Ascending aorta (tissue), 2 donors: ENCODE measurements around the gene TMEM267. TPM values are rescaled to one million over a fixed set of nuclear protein-coding genes. Genes with fewer than 3 reads are reported as not detected.

ENCODE experiments used
- DNase-seq, 2 donors: peaks; one replicate each; pipeline ENCODE4 v3.0.0-alpha.2; 2019; ENCODE audit warnings: low spot score in 2 of 2
- H3K27ac ChIP-seq, 2 donors: fragments of 200-600 bp; sonication (generic); one replicate each; pipeline ENCODE4 v1.5.1; 2016 to 2017; ENCODE audit warnings: mild to moderate bottlenecking in 1 of 2
- H3K27me3 ChIP-seq: fragments of 200-600 bp; sonication (generic); one replicate; pipeline ENCODE4 v1.5.1; 2017
- H3K36me3 ChIP-seq, 2 donors: fragments of 200-600 bp; sonication (generic); one replicate each; pipeline ENCODE4 v1.5.1; 2016
- H3K4me1 ChIP-seq, 2 donors: fragments of 200-600 bp; sonication (generic); one replicate each; pipeline ENCODE4 v1.5.1; 2016 to 2017; ENCODE audit warnings: mild to moderate bottlenecking in 1 of 2
- H3K4me3 ChIP-seq, 2 donors: fragments of 200-600 bp; sonication (generic); one replicate each; pipeline ENCODE4 v1.5.1; 2016 to 2017; ENCODE audit warnings: mild to moderate bottlenecking in 1 of 2
- H3K9me3 ChIP-seq, 2 donors: fragments of 200-600 bp; sonication (generic); one replicate each; pipeline ENCODE4 v1.5.1; 2016
- intact Hi-C: fragments of 100-400 bp; cut with DNase I; formaldehyde crosslinking; loops from one replicate; pipeline ENCODE4 v1.15.1; 2023
- total RNA-seq: library from RNA; depleted of rRNA; stranded (reverse); fragments of >200 nt; gene quantifications from one replicate; pipeline ENCODE4 v1.1.0, GENCODE V29; 2016
- TF ChIP-seq, protein P1 (sequence below), 3 experiments: fragments of 200-600 bp in 2 of 3; fragments of 450-650 bp in 1 of 3; sonication (generic) in 2 of 3; IDR thresholded peaks; one replicate each; pipeline ENCODE4 v1.5.1; 2016 to 2019; ENCODE audit warnings: antibody characterized with exemption in 3 of 3, mild to moderate bottlenecking in 1 of 3, moderate library complexity in 1 of 3

TMEM267 gene
- total RNA-seq, 1 donor from 2014 or later: 3.7 TPM

DNA sequence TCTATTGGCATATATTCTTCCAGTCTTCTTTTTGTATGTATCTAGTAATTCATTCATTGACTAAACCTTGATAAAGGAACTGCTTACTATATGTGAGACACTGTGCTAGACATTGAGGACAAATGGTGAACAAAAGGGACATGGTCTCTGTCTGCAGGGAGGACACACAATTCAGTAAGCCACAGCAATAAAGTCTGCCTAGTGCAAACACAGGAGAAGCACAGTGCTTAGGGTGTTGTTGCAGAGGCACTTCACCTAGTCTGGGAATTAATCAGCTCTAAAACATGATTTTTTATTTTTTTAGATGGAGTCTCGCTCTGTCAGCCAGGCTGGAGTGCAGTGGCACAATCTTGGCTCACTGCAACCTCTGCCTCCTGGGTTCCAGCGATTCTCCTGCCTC is 65.1 kb downstream of the TMEM267 start:
- no peaks in the 10 kb centered on the region for H3K36me3 ChIP-seq
- intact Hi-C loops: no loop called here
- H3K4me3 ChIP-seq: no peak overlapping the region
- H3K4me1 ChIP-seq: no peaks in the 10 kb centered on the region
- H3K9me3 ChIP-seq: no peaks in the 10 kb centered on the region
- H3K27me3 ChIP-seq: no peaks in the 10 kb centered on the region
- TF ChIP-seq, protein P1, sequence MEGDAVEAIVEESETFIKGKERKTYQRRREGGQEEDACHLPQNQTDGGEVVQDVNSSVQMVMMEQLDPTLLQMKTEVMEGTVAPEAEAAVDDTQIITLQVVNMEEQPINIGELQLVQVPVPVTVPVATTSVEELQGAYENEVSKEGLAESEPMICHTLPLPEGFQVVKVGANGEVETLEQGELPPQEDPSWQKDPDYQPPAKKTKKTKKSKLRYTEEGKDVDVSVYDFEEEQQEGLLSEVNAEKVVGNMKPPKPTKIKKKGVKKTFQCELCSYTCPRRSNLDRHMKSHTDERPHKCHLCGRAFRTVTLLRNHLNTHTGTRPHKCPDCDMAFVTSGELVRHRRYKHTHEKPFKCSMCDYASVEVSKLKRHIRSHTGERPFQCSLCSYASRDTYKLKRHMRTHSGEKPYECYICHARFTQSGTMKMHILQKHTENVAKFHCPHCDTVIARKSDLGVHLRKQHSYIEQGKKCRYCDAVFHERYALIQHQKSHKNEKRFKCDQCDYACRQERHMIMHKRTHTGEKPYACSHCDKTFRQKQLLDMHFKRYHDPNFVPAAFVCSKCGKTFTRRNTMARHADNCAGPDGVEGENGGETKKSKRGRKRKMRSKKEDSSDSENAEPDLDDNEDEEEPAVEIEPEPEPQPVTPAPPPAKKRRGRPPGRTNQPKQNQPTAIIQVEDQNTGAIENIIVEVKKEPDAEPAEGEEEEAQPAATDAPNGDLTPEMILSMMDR (IDR thresholded peaks at IDR 0.05): no peak
- no peak for DNase-seq
- no peak overlapping the region for H3K27ac ChIP-seq

DNA sequence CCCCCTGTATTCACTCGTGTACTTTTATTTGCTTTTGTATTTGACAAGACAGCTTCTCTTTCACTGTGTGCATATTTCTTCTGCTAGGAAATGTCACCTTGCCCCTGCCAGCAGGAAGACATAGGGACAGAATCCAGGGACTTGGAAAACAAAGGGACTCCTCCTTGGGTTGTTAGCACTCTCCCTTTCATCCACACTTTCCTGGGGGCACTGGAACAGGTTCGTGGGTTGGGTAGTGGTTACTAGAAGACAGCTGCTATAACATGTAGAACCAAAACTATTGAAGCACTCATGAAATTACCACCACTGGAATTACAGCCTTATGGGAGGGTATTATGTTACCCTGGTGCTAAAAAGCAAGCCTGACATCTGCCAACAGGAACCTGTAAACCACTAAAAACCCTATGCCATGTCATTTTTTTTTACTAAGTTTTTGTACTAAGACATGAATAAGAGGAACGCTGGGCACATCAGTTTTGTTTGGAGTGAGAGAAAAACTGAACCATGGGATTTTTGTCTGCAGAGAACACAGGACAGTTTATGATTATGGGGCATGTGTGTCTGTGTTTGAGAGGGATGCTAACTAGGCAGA is 66.8 kb downstream of the TMEM267 start:
- intact Hi-C loops: no loop called here
- DNase-seq: no peak
- TF ChIP-seq, protein P1 (IDR thresholded peaks at IDR 0.05): no peak
- Histone ChIP-seq H3K9me3 (no peaks in the 10 kb centered on the region), H3K4me3 (no peak overlapping the region), H3K36me3 (no peaks in the 10 kb centered on the region), H3K27me3 (no peaks in the 10 kb centered on the region), H3K4me1 (no peaks in the 10 kb centered on the region), H3K27ac (no peak overlapping the region)

DNA sequence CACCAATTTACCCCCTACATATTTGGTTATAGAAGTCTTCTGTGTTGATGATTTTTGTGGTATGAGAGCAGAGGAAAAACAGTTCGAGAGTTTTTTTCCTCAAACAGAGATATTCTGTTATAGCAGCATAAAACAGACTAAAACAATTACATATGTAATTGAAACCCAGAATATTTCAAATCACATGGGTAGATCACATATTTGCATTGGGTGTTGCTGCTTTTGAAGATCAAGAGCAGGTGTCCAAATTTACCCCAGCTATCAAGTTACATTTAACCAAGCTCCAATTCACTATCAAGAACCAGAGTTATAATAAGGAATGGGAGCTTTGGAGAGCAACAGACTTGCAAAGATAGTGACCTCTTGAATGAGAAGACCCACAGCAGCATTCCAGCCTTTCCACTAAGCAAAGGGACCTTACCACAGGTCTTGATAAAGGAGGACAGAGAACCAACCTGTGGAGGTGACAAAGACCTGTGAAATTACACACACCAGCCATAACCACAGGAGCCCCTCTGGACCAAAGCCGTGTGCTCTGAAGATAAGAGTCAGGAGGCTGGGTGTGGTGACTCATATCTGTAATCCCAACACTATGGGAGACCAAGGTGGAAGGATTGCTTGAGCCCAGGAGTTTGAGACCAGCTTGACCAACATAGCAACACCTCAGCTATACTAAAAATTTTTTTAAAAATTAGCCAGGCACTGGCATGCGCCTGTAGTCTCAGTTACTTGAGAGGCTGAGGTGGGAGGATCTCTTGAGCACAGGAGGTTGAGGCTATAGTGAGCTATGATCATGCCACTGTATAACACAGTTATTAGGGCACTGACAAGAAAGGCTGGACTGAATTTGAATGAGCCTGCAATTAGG is 67.5 kb downstream of the TMEM267 start:
- Histone ChIP-seq H3K4me3 (no peak overlapping the region), H3K9me3 (no peaks in the 10 kb centered on the region), H3K4me1 (no peaks in the 10 kb centered on the region), H3K27me3 (no peaks in the 10 kb centered on the region), H3K36me3 (no peaks in the 10 kb centered on the region), H3K27ac (no peak overlapping the region)
- TF ChIP-seq, protein P1 (IDR thresholded peaks at IDR 0.05): no peak
- DNase-seq: no peak
- intact Hi-C loops: no loop called here

DNA sequence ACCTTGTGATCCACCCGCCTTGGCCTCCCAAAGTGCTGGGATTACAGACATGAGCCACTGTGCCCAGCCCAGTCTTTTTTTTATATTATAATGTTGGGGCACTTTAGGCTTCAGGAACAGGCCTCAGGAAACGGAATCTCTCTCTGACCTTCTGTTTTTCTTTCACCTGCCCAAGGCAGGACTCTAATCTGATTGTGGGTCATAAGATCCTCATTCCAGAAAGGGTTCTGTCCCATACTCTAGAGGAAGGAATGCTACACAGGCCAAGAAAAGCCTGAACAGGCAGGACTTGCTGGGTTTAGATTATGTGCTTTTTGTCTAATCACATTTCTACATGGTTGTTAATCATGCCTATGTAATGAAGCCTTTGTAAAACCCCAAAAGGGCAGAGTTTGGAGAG is 69.7 kb downstream of the TMEM267 start:
- Histone ChIP-seq H3K4me3 (no peak overlapping the region), H3K4me1 (no peaks in the 10 kb centered on the region), H3K9me3 (no peaks in the 10 kb centered on the region), H3K27ac (no peak overlapping the region), H3K27me3 (no peaks in the 10 kb centered on the region), H3K36me3 (no peaks in the 10 kb centered on the region)
- TF ChIP-seq, protein P1 (IDR thresholded peaks at IDR 0.05): no peak
- intact Hi-C loops: no loop called here
- no peak for DNase-seq

DNA sequence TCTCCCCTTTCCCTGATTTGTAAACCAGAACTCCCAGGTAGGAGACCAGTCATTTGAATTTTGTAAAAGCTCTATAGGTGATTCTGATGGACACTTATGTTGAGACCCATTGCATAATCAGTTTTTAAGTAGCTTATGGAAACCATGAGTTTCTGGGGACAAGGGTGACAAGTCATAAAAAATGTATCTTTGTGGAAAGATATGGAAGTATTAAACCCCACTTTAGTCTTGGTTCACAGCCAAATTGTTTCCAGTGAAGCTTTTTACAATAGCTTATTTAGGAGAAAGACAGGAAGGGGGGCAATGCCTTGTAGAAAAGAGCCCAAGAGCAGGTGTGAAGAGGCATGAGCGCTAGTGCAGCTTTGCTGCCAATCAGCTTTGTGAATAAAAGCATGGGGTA is 71.0 kb downstream of the TMEM267 start:
- TF ChIP-seq, protein P1 (IDR thresholded peaks at IDR 0.05): no peak
- Histone ChIP-seq H3K27ac (no peak overlapping the region), H3K9me3 (no peaks in the 10 kb centered on the region), H3K36me3 (no peaks in the 10 kb centered on the region), H3K4me3 (no peak overlapping the region), H3K4me1 (no peaks in the 10 kb centered on the region), H3K27me3 (no peaks in the 10 kb centered on the region)
- intact Hi-C loops: no loop called here
- no peak for DNase-seq
